Colon (tissue), 2 donors: Measurements from ENCODE around the gene MCTP2.
A peak's percentile ranks its signal among the peaks of the same experiment; 100 is the strongest.

Source experiments
- FAIRE-seq: peaks from 2 replicates; lab custom pipeline; 2012; peaks lifted over from hg19 to GRCh38; lab: Jason Lieb, UNC
- donor health status: control.
- donor health status: control.

The MCTP2 gene, protein sequence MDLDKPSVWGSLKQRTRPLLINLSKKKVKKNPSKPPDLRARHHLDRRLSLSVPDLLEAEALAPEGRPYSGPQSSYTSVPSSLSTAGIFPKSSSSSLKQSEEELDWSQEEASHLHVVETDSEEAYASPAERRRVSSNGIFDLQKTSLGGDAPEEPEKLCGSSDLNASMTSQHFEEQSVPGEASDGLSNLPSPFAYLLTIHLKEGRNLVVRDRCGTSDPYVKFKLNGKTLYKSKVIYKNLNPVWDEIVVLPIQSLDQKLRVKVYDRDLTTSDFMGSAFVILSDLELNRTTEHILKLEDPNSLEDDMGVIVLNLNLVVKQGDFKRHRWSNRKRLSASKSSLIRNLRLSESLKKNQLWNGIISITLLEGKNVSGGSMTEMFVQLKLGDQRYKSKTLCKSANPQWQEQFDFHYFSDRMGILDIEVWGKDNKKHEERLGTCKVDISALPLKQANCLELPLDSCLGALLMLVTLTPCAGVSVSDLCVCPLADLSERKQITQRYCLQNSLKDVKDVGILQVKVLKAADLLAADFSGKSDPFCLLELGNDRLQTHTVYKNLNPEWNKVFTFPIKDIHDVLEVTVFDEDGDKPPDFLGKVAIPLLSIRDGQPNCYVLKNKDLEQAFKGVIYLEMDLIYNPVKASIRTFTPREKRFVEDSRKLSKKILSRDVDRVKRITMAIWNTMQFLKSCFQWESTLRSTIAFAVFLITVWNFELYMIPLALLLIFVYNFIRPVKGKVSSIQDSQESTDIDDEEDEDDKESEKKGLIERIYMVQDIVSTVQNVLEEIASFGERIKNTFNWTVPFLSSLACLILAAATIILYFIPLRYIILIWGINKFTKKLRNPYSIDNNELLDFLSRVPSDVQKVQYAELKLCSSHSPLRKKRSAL

DNA sequence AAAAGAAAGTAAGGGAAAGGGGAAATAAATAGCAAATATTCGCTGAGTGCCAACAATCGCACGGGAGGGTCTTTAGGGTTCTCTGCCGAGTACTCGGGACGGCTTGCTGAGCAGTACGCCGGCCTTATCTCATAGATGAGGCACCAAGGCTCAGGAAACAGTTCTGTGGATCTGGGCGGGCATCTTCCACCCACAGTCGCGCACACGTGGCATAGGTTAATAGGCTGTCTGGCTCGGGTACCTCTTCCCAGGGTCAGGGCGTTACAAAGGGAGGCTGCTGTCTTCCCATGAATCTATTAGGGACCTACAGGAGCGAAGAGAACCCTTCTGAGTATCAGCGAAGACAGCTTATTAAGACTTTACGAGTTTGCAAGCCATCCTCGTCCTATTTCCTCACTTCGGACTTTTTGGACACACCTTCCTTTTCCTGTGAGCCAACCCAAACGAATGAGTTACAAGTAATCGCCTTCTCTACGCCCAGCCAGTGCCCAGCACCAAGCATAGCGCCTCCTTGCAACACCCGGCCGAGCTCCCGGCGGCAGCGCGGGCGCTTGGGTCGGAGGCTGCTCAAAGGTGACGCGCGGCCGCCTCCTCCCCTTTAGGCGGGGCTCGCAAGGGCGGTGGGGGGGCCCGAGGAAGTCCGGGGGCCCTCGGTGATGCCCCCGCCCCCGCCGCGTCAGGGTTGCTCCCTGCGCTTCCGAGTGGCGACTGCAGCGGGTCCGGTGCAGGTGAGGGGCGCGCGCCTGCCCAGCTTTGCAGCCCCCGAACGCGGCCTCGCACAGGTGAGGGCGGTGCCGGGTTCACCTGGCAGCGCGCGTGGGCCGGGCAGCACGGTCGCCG lies at the start of gene MCTP2:
MCTP2 (plus strand) TSS at position 679 of the 840 bp plus-strand sequence. CDS start 66,705 bp downstream, outside the sequence.
- no peak for FAIRE-seq

DNA sequence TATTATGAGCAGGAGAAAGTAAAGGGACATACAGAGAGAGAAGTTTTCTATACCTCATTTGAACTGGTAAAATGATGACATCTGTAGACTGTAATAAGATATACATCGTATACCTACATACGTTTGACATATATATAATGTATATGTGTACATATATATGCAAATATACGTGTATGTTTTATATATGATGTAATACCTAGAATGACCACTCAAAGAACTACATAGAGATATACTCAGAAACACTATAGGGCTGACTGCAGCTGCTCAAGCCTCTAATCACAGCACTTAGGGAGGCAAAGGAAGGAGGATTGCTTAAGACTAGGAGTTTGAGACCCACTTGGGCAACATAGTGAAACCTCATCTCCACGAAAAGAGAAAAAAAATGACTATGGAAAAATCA lies 48.5 kb upstream of the MCTP2 start:
- FAIRE-seq = no peak

DNA sequence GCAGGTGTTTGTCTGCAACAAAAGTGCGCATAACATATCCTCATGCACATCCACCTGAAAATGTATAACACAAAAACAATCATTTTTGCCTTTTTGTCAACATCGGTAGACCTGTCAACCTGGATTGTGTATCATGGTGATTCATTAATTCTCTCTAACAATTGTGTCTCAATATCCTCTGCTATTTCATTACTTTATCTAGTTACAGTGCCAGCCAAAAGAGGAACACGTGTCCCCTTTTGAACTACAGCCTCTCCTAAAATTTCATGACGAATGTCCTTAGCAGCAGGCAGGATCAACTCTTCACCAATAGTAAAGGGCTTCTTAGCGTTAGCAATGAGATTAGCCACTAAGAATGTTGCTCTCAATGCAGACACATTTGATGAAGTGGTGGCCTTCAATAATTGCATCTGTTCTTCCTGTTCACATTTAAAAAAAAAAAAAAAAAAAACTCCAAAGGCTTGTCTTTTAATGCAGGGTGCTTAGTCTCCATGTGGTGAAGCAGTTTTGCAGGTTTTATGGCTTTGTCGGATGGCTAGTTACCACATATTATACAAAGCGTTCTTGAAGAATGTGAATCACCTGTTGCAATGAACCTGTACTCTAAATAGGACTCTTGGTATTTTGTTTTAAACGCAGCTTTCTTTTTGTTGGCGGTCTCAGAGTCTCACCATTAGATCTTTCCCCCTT lies 45.7 kb upstream of the MCTP2 start:
- no peak for FAIRE-seq

DNA sequence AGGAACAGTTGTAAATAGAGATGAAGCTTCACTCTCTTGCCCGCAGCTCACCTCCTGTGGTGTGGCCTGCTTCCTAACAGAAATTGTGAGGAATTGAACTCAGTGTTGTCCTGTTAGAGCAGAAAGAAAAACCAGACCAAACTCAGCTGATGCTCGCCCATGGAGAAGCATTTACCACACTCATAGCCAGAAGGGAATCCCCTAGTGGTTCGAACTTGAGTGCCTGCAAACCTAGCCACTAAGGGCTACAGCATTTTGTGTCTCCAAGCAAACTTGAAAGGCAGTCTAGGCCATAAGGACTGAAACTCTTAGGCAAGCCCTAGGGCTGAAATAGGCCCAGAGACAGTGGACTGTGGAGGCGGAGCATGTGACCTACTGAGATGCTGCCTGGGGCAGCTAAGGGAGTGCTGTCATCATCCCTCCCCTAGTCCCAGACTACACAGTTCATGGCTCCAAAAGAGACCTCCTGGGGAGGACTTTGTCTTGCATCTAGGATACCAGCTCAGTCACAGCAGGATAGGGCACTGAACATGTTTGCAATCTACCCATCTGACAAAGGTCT lies 44.5 kb upstream of the MCTP2 start:
- no peak for FAIRE-seq

DNA sequence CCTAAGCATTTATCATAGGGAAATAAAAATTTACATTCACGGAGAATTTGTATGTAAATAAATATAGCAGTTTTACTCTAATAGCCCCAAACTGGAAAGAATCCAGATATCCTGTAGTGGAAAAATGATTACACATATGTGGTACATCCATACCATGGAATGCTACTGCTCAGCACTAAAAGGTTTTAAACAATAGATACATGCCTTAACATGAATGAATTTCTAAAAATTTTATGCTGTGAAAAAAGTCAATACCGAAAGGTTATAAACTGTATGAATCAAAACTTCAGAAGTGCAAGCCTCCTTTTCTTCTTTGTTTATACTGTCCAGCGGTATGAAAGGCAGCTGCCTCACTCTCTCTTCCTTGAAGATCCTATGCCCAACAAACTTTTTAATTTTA lies 37.5 kb upstream of the MCTP2 start:
- FAIRE-seq = no peak

DNA sequence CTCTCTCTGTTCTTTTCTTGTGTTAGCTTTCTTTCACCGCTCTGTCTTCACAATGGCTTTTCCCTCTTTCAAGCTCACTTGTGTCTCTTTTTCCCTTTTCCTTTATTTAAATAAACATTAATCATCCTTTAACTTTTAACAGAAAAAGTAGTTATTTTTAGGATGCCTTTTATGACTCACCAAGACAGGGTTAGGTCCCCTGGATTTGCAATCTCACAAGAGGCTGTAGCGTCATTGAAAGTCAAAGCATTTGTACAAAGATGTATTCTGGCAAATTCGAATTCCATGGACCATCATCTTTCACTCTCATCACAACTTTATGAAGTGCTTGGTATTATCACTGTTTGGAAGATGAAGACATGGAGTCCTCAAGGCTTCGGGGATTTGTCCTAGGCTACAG lies 34.8 kb upstream of the MCTP2 start:
- no peak for FAIRE-seq

DNA sequence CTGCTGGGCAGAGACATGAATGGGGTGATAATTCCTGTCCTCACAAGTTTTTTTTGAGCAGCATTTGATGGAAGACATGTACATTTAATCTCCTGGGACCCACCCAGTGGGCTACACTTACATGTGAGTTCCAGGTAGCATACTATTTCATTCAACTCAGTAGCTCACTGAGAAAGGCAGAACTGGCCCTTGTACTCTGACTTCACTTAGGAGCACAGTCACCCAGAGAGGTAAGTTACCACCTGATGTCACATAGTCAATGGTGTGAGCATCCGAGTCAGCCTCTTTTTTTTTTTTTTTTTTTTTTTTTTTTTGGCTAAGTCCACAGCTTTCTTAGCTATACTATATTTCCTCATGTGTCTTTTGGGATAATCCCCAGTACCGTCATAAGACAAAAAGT lies 32.7 kb upstream of the MCTP2 start:
- FAIRE-seq = no peak

DNA sequence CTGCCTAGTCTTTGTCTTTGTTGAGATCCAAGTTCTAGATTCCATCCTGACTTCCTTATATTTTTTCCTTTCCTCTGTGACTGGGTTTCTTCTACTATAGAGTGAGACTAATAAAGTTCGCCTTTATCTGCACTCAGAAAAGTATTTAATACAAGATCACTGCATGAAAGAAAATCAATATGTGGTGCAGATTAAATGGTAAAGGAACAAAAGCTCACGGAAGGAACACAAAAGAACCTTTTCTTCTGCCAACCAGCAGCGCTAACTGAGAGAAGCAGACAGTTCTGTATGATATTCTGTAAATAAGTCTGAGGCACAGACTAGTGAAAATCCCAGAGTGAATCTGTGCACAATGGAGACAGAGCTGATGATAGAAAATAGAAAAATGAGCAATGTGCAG lies 31.6 kb upstream of the MCTP2 start:
- no peak for FAIRE-seq

DNA sequence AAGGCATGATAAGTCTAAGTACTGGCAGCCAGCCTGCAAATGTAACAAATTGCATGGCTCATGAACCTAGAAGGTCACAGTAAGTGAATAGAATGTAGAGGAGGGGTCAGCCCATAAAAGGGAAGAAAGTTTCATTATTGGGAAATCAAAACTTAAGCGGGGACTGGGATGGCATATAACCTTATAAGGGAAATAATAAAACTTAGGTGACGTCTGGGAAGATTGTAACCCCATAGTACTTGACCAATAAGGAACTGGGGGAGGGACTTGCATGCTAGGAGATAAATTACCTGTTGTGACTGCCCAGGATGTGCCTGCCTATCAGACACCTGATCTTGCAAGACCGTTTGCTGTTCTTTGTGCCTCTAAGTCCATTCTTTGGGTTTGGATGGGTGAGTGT lies 28.1 kb upstream of the MCTP2 start:
- no peak for FAIRE-seq

DNA sequence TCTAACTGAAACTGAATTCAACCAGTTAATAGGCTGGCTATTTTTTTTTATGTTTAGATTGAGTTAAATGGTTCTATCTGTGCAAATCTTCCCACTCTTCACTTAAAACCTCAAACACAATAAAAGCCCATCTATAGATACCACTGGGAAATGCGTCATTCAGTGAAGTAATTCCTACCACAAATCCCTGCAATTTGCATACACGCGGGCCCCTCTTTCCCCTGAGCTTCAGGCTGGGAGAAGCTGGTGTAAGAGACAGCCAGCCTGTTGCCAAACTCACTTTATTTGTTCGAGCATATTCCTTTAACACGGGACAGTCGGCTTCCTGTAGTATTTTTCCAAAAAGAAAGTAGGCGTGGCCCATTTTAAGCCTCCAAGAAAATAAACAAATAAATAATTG lies 26.0 kb upstream of the MCTP2 start:
- FAIRE-seq = no peak

DNA sequence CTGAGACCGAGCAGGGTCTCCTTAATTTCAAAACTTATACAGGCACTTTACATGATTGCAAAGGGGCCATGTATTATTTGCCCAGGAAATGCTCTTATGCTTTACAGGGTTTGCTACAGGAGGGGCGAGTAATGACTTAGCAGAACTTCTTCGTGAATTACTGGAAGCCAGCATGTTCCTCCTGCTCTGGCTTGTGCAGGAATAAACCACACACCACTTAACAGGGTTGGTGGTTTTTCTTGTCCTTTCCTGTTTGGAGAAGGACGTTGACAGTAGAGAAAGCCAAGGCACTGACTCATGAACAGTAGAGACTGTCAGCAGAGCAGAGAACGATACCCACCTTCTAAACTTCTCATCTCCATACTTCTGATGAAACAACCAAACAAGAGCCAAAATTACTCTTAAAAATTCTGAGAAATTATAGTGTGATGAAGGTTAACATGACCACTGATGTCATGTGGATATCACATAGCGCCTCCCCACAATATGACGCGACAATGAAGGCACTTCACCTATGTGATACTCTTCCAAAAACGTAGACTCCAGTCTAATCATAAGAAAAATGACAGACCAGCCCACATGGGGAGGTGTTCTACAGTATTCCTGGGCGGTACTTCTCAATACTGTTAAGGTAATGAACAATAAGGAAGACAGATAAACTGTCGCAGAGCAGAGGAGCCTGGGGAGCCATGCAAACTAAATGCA lies 24.7 kb upstream of the MCTP2 start:
- no peak for FAIRE-seq

DNA sequence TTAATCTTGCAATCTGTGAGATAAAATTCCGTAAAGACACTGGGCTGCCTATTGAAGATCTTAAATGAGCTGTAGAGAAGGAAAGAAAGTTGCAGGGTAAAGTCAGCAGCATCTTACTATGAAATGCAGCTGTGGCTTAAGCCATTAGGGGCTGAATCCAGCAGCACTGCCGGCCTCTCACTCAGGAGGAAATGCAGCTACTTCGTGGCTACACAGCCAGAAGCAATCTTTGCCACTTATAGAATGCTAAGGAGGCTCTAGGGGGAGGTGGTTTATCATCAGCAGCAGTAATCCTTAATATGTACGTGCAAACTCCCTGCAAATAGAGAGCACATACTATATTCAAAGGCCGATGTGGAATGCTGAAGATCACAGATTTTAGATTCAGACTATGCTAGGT lies 19.1 kb upstream of the MCTP2 start:
- no peak for FAIRE-seq

DNA sequence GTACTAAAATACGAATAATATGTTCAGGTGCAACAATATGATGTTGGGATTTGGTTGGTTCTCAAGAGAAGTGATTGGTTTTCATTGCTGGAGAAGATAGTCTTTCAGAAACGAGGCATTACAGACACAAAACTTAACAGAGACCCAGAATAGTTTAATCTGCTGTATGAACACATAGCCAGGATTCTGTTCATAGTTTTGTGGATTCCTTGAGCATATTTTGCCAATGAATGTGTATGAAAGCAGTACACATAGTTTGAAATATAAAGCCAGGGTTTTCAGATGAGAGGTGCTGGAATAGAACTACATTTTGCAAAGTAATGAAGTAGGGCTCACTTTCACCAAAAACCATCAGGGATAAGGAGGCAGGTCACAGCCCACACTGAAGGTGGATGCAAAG lies 5.7 kb upstream of the MCTP2 start:
- FAIRE-seq = no peak

DNA sequence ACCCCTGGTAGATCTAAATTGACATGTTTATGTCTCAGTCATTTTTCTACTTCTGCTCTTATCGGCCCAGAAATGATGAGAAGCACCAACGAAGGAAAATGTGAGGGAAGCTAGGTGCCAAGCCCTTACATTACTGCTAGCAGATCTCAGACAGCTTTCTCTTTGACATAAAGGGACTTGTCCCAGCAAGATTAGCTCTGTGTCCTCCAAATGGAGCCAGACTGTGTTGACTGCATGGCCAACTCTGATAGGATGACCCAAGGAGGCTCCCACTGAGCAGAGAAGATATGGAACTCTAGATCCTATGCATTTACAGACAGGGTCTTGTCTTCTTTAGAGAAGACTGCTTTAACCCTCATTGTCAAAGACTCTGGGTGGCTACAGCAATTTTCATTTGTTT lies 2.8 kb upstream of the MCTP2 start:
- FAIRE-seq = no peak

DNA sequence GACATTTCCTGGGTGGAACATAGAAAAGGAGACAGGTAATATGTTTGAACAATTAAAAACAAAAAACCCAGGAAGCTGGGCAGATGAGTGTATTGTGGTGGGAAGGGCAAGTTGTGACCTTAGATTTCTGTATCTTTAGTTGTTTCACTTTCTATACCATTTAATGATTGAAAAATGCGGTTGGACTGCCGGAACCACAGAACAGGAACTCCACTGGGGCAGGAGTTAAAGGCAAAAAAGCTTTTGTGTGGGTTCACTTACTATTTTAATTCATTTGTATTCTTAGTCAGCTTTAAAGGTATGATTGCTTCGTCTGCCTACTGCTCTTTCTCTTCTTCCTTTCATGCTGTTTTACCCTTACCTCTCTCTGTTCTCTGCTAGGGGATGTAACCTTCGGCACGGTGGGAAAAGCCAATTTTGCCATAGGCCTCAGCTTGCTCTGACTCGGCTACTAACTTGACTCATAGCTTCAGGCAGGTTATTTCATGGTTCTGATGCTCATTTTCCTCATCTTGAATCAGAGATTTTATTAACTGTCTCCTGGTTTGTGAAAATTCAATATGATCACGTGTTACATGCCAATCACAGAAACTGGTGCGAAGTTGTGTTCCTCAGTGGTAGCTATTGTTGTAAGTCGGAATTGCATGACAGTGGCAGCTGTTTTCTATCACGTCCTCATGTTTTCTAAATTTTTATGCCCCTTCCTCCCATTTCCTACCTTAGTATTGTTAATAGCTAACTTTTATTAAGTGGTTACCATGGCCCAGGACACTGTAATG lies 1.6 kb upstream of the MCTP2 start:
- FAIRE-seq = peak; percentile 47

DNA sequence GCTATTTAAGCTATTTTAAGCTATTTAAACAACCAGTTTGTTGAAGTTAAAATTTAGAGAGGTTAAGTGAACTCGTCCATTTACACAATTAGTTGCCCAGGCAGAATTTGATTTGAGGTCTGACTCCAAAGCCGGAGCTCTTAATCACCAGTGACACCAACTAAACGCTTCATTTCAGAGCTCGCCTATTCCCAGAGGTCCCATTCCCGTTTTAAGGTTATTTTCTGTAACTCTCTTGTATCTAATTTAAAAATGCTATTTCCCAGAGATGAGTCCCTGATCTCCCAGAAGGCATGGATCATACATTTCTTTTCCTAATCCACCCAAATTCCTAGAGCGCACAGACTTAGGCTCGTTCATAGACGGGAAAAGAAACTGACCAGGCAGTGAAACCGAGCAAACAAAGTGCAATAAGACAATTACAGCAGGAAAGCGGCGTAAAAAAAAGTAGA lies 904 bp upstream of the MCTP2 start:
- no peak for FAIRE-seq

DNA sequence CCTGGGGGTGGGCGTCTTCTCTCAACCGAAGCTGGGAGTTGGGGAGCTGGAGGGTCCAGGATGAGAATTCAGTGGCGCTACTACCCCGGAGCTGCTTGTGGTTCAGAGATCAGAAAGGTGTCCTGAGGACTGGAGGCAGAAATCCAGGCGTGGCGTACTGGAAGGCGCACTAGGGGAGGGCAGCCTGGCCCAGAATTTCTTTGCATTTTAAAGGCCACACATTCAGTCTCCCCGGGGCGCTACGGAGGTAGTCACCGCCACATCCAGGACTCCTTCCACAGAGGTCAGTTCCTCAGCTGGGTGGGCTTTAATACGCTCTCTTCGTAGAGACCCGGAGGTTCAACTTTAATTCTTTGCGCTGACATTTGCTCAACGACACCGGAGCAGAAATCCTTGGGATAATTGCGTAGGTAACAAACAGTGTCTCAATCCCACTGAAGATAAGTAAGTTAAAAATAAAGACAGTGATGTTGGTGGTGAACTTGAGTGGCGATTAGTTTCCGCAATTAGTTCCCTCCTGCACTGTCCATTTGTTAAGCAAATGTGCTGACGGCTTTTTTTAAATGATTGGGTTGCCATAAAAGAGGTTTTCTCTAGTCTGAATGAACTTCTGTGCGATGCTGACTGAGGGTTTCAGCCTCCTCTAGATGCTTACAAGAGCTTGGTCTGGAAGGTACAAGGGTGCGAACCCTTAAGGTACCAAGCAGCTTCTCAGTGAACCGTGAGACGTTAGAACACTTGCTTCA lies 535 bp downstream of the MCTP2 start:
- FAIRE-seq = no peak

DNA sequence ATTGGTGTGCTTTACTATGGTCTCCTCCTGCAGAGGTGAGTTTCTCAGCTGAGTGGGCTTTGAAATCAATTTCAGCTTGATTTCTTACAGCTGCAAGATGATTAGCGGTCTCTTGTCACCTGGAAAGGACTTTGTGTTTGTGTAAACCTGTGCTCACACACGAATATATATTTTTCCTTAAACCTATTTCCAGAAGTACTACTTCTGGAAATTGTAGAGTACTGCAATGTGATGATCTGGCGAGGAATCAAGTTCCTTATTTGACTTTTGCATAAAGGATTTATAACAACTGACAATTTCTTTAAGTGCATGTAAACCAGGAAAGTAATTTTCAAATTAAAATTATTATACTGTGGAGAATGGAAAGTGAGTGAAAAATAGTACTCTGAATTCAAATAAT lies 2.1 kb downstream of the MCTP2 start:
- FAIRE-seq = no peak

DNA sequence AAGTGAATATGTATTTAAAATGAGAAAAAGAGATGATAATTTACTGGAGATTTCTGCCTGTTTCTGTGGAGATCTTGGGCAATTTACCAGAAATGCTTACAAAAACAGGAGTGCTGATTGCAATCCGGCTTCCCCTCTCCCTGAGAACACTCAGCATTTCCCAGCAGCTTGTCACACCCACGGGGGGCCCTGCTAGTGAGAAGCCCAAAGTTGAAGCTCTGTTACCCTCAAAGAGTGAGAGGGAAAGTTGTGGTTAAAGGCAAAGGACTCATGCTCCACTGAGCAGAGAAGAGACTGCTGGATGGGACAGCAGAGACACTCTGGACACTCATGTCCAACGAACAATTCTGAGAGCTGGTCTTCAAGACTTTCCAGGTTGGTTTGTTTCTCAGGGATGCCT lies 2.9 kb downstream of the MCTP2 start:
- no peak for FAIRE-seq
